ENCODE measurements around the gene NFATC2IP. TPM values are rescaled to one million over a fixed set of nuclear protein-coding genes. Genes with fewer than 3 reads are reported as not detected.

Gene NFATC2IP
- total and polyA plus RNA-seq, 2 of the 13 experiments (the other 11 are each of a cell fraction or from before 2014, with no cell fraction given): 32.1 to 48.5 TPM

- TF ChIP-seq MAFK (conservative IDR thresholded peaks at IDR 0.05 in 1 of 2, IDR thresholded peaks at IDR 0.05 in 1 of 2; ENCODE audit: low read length in 2 of 2) (no peak), NFE2L1 (CRISPR knock-in tag; IDR thresholded peaks at IDR 0.05; ENCODE audit: borderline replicate concordance) (no peak), ZHX2 (IDR thresholded peaks at IDR 0.05; ENCODE audit: low read depth) (no peak), ZHX2 (CRISPR knock-in tag; IDR thresholded peaks at IDR 0.05; ENCODE audit: borderline replicate concordance) (no peak), ZNF326 (CRISPR knock-in tag; IDR thresholded peaks at IDR 0.05; ENCODE audit: borderline replicate concordance) (no peak), SETDB1 (CRISPR knock-in tag; IDR thresholded peaks at IDR 0.05; ENCODE audit: borderline replicate concordance) (no peak), SIN3A (IDR thresholded peaks at IDR 0.05; ENCODE audit: borderline replicate concordance, low read depth, low read length) (peak; percentile 53; the same call in 1 of the 2 replicates), GLI4 (CRISPR knock-in tag; IDR thresholded peaks at IDR 0.05; ENCODE audit: borderline replicate concordance) (no peak), ZNF3 (CRISPR knock-in tag; IDR thresholded peaks at IDR 0.05) (no peak), CBFB (CRISPR knock-in tag; IDR thresholded peaks at IDR 0.05) (no peak), ZKSCAN5 (CRISPR knock-in tag; IDR thresholded peaks at IDR 0.05) (0 out of 2 replicates have a peak, but pooled peaks have one; percentile 19), GPBP1L1 (CRISPR knock-in tag; IDR thresholded peaks at IDR 0.05) (no peak), PAX8 (CRISPR knock-in tag; IDR thresholded peaks at IDR 0.05; ENCODE audit: borderline replicate concordance) (no peak), KLF12 (CRISPR knock-in tag; IDR thresholded peaks at IDR 0.05; ENCODE audit: borderline replicate concordance) (peak; percentile 67), MIER3 (CRISPR knock-in tag; IDR thresholded peaks at IDR 0.05; ENCODE audit: borderline replicate concordance) (no peak), ZNF234 (CRISPR knock-in tag; conservative IDR thresholded peaks at IDR 0.05) (no peak)
- TF ChIP-seq, protein P1, sequence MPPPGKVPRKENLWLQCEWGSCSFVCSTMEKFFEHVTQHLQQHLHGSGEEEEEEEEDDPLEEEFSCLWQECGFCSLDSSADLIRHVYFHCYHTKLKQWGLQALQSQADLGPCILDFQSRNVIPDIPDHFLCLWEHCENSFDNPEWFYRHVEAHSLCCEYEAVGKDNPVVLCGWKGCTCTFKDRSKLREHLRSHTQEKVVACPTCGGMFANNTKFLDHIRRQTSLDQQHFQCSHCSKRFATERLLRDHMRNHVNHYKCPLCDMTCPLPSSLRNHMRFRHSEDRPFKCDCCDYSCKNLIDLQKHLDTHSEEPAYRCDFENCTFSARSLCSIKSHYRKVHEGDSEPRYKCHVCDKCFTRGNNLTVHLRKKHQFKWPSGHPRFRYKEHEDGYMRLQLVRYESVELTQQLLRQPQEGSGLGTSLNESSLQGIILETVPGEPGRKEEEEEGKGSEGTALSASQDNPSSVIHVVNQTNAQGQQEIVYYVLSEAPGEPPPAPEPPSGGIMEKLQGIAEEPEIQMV (CRISPR knock-in tag; IDR thresholded peaks at IDR 0.05; ENCODE audit: low read depth): no peak
- TF ChIP-seq, protein P2, sequence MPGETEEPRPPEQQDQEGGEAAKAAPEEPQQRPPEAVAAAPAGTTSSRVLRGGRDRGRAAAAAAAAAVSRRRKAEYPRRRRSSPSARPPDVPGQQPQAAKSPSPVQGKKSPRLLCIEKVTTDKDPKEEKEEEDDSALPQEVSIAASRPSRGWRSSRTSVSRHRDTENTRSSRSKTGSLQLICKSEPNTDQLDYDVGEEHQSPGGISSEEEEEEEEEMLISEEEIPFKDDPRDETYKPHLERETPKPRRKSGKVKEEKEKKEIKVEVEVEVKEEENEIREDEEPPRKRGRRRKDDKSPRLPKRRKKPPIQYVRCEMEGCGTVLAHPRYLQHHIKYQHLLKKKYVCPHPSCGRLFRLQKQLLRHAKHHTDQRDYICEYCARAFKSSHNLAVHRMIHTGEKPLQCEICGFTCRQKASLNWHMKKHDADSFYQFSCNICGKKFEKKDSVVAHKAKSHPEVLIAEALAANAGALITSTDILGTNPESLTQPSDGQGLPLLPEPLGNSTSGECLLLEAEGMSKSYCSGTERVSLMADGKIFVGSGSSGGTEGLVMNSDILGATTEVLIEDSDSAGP (CRISPR knock-in tag; IDR thresholded peaks at IDR 0.05; ENCODE audit: borderline replicate concordance): 0 out of 2 replicates have a peak, but pooled peaks have one; percentile 27
These were observed 14.6 kb upstream of the NFATC2IP start (continued) for GRCh38 chr16:28935924-28936783.

All from HepG2 (cell line).